AG04450 (cell line): ENCODE data around the gene NLRP3. TPM values are rescaled to one million over a fixed set of nuclear protein-coding genes. Genes with fewer than 3 reads are reported as not detected.

ENCODE experiments used
- CTCF ChIA-PET: fragments of 300-600, 350-600 bp; formaldehyde crosslinking; extraction: SDS; loops from one replicate; lab custom pipeline; 2022; ENCODE audit warnings: antibody characterized with exemption, inconsistent platforms; lab: Charles Lee
- POLR2A ChIA-PET: fragments of 350-600 bp; formaldehyde crosslinking; extraction: SDS; loops from one replicate; lab custom pipeline; 2021; ENCODE audit warnings: antibody characterized with exemption, inconsistent platforms; lab: Yijun Ruan, JAX
- DNase-seq: peaks from one replicate; pipeline ENCODE4 v3.0.0-alpha.2; 2011; ENCODE audit warnings: low read depth, low spot score
- H3K27ac ChIP-seq: one replicate; pipeline ENCODE4 v1.5.1; 2012; ENCODE audit warnings: low read depth, low read length, control low read depth
- H3K27me3 ChIP-seq: one replicate; pipeline ENCODE4 v1.6.0; 2012; ENCODE audit warnings: low read length; ENCODE audit not compliant: control insufficient read depth, insufficient read depth
- H3K4me3 ChIP-seq: 2 replicates; pipeline ENCODE4 v1.5.1; 2011; ENCODE audit warnings: mild to moderate bottlenecking, low read depth, low read length, control low read depth
- H3K9me3 ChIP-seq: 2 replicates; pipeline ENCODE4 v1.5.1; 2012; ENCODE audit warnings: low read length; ENCODE audit not compliant: control insufficient read depth, insufficient read depth
- polyA plus RNA-seq: library from polyadenylated mRNA; depleted of rRNA; stranded (reverse); fragments of >200 nt; gene quantifications from 2 replicates; pipeline ENCODE4 v1.2.3, GENCODE V29; 2011
- TF ChIP-seq, protein P1 (sequence below): IDR thresholded peaks from 2 replicates; pipeline ENCODE4 v1.5.1; 2011; ENCODE audit warnings: low read depth, low read length, control low read depth, inconsistent platforms

NLRP3 gene
- polyA plus RNA-seq, 1 experiment = 0.06 TPM

DNA sequence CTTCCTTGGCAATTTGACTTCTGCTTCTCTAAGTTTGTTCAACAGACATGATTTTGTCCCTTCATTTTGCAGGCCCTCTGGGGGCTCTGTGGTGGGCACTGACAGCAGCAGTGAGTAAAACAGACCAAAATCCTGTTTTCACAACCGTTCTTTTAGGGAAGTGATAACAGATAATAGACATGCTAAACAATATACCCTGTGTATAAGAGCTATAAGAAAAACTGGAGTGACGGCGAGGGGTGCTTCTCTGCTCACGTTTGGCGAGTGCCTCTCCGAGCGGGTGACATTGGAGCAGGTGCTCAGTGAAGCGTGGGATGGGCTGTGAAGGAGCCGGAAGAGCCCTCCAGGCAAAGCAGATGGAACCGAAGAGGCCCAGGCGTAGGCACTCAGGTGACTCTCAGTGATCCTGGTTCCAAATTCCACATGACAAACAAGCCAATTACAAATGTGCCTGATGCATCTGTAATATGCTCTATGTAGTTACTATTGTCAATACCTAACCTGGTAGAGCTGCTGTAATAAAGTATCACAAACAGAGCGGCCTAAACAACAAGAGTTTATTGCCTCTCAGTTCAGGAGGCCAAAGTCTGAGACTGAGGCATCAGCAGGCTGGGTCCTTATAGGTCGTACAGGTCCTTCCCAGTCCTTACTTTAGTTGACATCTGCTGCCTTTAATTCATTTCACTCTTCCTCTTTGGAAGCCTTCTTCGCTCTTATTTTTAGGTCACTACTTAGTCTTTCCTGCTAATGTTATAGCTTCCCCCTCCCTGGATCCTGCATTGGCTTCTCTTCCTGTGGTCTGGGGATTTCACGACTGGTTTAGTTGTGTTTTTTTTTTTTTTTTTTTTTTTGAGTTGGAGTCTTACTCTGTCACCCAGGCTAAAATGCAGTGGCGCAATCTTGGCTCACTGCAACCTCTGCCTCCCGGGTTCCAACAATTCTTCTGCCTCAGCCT lies 21.9 kb downstream of the NLRP3 start:
- Histone ChIP-seq H3K27ac (no peak overlapping the region), H3K4me3 (no peak overlapping the region), H3K9me3 (peaks cover 12% of the 10 kb centered on the region; the same call in 1 of the 2 replicates), H3K27me3 (no peaks in the 10 kb centered on the region)
- TF ChIP-seq, protein P1, sequence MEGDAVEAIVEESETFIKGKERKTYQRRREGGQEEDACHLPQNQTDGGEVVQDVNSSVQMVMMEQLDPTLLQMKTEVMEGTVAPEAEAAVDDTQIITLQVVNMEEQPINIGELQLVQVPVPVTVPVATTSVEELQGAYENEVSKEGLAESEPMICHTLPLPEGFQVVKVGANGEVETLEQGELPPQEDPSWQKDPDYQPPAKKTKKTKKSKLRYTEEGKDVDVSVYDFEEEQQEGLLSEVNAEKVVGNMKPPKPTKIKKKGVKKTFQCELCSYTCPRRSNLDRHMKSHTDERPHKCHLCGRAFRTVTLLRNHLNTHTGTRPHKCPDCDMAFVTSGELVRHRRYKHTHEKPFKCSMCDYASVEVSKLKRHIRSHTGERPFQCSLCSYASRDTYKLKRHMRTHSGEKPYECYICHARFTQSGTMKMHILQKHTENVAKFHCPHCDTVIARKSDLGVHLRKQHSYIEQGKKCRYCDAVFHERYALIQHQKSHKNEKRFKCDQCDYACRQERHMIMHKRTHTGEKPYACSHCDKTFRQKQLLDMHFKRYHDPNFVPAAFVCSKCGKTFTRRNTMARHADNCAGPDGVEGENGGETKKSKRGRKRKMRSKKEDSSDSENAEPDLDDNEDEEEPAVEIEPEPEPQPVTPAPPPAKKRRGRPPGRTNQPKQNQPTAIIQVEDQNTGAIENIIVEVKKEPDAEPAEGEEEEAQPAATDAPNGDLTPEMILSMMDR = no peak
- POLR2A ChIA-PET = no interaction called here
- CTCF ChIA-PET = interaction anchor here (1.7 kb wide), 1 partner anchor 48 kb away, joined by 4 read pairs; no protein-coding TSS in a partner anchor
- no peak for DNase-seq

DNA sequence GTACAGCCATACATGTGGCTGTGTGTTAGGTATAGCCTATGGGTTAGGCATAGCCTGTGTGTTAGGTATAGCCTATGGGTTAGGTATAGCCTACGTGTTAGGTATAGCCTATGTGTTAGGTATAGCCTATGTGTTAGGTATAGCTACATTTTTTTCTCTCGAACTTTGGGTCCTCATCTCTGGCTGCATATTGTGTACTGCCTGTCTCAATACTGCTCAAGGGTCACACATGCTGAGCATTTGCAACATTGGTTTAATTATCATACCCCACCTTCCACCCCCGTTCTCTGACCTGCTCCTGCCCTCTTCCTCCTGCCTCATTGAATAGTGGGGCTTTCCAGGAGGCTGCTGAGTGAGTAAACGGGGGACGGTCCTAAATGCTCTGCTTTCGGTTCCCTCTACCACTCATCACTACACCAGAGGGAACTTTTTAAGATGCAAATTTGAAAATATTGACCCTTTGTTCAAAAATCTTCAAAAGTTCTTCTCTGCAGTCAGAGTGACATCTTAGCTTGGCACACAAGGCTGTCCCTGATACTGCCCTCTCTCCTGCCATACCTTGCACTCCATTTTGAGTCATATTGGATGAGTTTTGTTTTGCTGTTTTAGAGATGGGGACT lies 24.1 kb downstream of the NLRP3 start:
- TF ChIP-seq, protein P1 = no peak
- H3K4me3 ChIP-seq = no peak overlapping the region
- H3K27ac ChIP-seq = no peak overlapping the region
- CTCF ChIA-PET = interaction anchor here (0.6 to 1.0 kb wide), 2 partner anchors 9 to 50 kb away, joined by 3 to 4 read pairs; no protein-coding TSS in a partner anchor
- no peaks in the 10 kb centered on the region for H3K27me3 ChIP-seq
- no peaks in the 10 kb centered on the region; the same call in 1 of the 2 replicates for H3K9me3 ChIP-seq
- POLR2A ChIA-PET = no interaction called here
- DNase-seq = no peak

DNA sequence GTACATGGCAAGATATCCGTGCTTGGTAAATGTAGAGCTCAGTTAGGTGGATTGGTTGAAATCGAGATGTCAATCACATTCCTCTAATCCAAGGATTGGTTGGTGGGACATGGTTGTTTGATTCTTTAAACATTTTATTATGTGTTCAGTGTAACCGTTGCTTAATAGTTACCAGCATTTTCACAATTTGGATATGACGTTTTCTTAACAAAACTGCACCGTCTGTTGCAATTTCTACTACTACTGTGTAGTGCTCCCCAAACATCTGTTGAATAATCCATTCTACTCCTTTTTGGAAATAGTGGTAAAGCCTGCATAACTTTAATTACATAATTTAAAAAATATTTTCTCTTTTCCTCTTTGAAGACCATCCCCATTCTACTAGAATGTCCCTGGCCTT lies 25.6 kb downstream of the NLRP3 start:
- H3K4me3 ChIP-seq = no peak overlapping the region
- H3K9me3 ChIP-seq = no peaks in the 10 kb centered on the region; the same call in 1 of the 2 replicates
- TF ChIP-seq, protein P1 = no peak
- ChIA-PET CTCF (interaction anchor here (0.7 kb wide), 1 partner anchor 64 kb away, joined by 5 read pairs; no protein-coding TSS in a partner anchor), POLR2A (no interaction called here)
- H3K27ac ChIP-seq = no peak overlapping the region
- no peak for DNase-seq
- no peaks in the 10 kb centered on the region for H3K27me3 ChIP-seq

DNA sequence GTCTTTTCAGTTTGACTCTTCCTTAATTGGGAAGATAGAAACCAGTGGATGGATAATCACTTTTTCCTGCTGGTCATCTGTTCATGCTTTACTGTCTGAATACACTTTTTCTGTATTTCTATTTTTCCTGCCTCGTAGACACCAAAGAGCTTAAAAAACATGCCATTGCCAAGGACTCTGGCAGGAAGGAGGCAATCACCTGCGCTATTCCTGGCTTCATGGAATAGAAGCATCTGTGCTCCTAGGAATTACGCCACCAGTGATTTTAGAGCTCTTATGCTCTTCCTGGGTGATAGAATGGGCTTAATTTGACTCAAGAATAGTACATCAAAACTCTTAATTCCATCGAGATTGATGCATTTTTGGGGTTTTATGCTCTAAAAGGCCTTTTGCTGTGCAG lies 26.2 kb downstream of the NLRP3 start:
- CTCF ChIA-PET = no interaction called here
- H3K27me3 ChIP-seq = no peaks in the 10 kb centered on the region
- H3K4me3 ChIP-seq = no peak overlapping the region
- POLR2A ChIA-PET = no interaction called here
- TF ChIP-seq, protein P1 = no peak
- no peak overlapping the region for H3K27ac ChIP-seq
- no peak for DNase-seq
- no peaks in the 10 kb centered on the region; the same call in 1 of the 2 replicates for H3K9me3 ChIP-seq
